HG02571 (cell line): ENCODE data around the gene MAP1S.

Experiments
- ATAC-seq: cut with Tn5 transposase; IDR thresholded peaks from one replicate; pipeline ENCODE4 v1.9.1; 2021; ENCODE audit warnings: mild to moderate bottlenecking, moderate library complexity; ENCODE audit not compliant: unreplicated experiment

MAP1S gene

DNA sequence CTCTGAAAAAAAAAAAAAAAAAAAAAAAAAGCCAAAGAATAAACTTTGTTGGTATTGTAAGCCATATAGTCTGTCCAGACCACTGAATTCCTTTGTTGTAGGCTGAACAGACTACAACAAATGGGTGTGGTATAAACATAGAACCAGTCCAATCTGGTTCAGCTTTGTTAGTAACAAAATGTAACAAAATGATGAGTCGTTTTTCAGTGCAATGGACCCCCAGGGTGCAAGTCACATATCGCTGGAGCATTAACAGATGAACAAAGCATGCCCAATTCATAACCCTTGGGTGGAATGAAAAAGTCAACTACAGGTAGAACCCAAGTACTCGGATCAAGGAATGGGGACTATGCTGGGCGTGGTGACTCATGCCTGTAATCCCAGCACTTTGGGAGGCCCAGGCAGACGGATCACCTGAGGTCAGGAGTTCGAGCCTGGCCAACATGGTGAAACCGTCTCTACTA is 18.4 kb downstream of the MAP1S start:
- ATAC-seq: no peak

DNA sequence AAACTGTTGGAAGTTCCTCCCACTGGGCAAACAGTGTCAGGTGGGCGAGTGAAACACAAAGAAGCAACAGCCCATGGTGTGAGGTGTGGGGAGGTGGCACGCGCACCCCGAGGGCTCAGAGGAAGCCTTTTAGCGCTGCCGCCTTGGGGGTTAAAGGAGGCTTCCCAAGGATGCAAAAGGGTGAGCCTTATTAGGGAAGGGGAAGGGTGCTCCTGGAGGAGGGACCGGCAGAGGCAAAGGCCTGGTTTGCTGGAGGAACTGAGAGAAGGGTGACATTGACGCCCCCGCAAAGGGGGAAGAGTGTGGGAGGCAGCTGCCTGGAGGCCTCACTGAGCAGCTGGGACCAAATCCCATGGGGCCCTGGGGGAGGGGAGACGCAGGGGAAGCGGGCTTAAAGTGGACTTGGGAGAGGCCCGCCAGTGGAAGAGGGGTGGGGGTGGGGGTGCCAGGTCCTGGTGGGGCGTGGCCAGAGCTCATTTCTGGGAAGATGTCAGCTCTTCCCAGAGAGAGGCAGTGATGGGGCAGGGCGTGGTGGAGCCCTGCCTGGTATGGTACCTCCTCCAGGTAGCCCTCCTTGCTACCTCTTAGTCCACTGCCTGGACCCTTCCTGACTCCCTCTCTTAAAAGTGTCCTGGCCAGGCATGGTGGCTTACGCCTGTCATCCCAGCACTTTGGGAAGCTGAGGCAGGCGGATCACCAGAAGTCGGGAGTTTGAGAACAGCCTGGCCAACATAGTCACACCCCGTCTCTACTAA is 20.0 kb downstream of the MAP1S start:
- ATAC-seq: peak; percentile 58

DNA sequence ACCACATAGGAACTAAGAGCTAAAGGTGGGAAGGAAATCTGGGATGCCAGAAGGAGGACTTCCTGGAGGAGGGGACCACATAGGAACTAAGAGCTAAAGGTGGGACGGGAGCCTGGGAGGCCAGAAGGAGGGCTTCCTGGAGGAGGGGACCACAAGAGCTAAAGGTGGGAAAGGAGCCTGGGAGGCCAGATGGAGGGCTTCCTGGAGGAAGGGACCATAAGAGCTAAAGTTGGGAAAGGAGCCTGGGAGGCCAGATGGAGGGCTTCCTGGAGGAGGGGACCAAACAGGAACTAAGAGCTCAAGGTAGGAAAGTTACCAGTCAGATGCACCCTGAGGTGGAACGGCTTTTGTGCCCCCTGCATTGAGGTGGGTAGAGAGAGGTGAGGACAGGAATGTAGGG is 22.2 kb downstream of the MAP1S start:
- no peak for ATAC-seq

DNA sequence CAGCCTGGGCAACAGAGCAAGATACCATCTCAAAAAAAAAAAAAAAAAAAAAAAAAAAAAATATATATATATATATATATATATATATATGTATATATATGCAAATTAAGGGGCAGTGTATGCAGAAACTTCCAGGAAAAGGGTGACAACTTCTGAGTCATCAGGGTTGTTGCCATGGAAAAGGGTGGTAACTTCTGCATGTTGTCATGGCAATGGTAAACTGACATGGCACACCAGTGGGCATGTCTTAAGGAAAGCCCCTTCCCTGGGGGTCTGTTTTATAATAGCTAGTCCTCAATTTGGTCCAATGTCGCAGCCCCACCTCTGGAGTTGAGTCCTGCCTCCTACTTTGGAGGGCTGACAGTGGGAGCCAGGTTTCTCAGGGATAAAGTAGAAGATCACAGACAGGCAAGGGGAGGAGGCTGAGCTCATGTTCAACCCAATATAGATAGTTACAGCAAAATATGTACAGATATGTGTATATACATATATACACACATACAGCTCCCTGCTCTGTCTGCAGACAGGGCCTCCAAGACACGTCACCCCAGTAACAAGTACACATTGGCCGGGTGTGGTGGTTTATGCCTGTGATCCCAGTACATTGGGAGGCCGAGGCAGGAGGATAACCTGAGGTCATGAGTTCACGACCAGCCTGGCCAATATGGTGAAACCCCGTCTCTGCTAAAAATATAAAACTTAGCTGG is 24.7 kb downstream of the MAP1S start:
- no peak for ATAC-seq

DNA sequence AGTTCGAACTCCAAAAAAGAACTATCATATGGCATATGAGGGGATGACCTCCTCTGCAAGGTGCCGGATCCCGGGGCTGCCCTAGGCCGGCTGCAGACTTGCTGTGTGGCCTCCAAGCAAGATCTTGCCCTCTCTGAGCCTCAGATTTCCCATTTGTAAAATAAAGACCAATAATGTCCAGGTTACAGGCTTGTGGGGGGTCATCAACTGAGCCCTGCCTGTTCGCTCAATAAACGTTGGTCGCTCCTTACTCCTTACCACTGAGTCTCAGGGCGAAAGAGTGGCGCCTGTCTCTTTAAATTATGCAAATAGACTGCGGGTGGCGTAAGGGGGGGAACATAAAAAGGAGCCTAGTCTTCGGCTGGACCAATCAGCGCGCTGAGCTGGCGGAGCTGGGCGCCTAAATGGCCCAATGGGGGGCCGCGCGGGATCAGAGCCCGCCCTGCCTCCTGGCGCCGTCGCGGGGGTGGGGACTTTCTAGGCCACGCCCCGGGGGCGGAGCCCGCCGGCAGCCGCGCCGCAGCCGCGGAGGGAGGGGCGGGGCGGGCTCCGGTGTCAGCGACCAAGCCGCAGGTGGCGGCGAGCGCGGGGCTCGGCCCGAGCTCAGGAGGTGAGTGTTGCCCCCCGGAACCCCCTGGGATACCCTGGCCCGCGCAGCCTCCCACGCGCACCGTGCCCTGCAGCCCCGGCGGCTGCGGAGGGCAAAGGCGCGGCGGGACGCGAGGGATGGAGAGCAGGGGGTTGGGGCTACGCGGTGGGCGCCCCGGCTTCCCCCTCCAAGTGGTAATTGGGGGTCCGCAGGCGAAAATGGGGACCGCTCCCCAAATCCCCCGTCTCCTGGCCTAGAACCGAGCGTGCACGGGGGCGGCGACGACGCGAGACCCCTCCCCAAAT is 28.2 kb downstream of the MAP1S start:
- peak; percentile 87 for ATAC-seq

DNA sequence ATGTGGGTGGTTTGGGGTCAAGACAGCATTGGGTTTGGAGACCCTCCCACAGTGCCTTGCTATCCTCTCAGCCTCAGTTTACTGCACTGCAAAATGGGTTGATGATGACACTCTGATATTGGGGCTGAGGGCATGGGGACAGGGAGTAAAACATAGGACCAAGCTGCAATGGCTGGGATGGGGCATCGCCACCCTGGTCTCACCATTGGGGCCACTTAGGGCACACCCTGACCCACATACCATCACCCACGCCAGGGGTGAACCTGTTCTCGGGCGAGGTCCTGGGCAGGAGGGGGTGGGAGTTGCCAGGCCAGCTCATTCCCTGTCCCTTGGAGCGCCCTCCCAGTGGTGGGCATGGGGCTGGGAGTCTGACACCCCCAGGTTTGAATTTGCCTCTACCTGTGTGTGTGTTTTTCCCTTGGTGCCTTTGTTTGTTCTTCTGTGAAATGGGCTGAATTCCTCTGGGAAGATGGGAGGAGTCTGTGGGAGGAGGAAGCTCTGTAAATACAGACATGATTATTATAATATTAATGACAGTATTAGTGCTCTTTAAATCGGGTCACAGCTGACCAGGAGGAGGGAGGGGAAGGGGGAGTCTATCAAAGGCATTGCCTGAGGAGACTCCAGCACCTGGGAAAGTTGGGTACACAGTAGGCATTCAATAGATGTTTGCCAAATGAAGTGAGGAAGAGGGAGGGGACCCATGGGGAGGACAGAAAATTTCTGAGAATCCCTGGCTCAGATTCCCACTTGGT is 29.8 kb downstream of the MAP1S start:
- no peak for ATAC-seq

DNA sequence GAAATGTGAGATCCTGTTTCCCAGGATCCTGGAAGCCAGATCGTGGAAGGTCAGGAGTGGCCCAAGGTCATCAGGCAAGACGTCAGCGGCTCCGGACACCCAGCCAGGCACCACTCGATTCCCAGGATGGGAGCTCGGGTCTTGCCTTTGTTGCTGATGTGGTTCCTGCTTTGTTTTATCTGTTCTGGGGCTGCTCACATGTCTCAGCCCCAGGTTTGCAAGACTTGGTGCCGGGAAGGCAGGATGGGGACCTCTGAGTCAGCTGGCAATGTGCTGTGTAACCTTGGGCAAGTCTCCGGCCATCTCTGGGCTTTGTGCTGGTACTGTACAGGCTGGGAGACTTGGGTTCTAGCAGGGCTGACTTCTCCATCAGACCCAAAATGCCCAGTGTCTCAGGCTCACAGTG is 30.6 kb downstream of the MAP1S start:
- ATAC-seq: no peak

DNA sequence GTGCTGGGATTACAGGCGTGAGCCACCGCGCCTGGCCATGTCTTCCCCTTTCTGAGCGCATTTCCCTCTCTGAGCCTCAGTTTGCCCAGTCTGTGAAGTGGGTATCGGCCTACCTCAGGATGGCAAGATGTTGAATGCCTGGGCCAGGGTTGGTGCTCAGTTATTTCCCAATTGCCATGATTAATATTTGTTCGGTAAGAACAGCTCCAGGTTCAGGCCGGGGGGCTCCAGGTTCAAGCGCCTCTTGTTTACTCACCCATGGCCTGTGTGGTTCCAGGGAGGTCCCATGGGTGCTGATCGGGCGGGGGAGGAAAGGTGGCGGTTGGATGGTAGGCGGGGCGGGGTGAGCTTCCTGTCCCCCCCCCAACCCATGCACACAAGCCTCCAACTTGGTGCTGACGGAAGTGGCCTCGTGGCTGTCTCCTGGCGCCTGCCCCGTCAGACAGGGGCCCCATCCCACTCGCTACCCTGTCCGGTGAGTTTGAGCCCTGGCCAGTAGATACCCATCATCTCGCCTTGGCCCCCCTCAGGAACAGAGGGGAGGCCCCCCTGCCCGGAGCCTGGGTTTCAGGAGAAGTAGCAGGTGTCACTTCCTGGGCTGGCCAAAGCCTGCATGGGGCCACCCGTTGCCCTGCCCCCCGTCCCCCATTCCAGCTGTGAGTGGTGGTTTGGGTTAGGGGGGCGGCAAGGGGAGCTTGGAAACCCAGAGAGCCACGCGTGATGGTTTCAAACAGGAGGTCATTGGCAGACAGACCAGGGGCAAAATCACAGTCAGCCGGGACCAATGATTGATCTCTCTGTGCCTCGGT is 32.0 kb downstream of the MAP1S start, which contains the start of gene FCHO1:
TSS of gene FCHO1 (plus strand) at position 375 of the 809 bp plus-strand sequence. CDS start 3,688 bp downstream, outside the sequence.
- ATAC-seq: no peak

DNA sequence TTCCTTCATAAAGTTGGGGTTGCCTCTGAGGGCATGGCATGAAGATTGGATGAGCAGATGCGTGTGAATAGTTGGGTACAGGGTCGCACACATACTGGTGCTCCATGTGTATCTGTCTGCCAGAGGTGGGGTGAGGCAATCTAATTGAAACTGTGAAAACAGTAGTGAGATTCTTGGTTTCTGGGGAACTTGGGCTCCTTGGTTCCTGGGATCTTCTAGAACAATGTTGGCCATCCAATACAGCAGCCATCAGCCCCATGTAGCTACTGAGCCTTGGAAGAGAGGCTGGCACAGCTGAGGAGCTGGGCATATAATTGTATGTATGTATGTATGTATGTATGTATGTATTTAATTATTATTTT is 32.6 kb downstream of the MAP1S start:
- no peak for ATAC-seq

DNA sequence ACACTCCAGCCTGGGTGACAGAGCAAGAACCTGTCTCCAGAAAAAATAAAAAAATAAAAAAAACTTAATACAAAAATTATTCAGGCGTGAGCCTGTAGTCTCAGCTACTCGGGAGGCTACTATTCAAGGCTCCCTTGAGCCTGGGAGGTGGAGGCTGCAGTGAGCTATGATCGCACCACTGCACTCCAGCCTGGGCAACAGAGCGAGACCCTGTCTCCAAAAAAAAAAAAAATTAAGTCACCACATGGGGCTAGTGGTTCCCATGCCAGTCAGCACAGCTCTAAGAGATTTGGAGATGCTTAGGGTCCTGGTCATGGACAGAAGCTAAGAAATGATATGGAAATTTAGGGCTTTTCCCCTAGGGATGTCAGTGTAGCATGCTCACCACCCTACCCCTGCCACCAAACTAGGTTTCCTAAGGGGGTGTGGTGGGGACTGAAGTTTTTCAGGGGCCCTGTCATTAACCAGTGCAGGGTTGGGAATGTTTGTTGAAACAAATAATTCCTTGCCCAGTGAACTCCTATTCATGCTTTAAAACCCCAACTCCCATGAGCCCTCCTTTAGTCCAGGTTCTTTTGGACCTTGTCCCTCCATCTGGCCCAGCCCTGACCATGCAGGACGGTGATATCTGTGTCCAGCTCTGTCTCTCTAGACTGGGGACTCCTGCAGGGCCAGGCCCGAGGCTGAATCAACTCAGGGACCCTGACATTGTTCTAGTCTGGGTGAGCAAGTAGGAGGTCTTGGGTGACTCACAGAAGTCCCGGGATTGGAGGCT is 33.8 kb downstream of the MAP1S start:
- ATAC-seq: no peak

DNA sequence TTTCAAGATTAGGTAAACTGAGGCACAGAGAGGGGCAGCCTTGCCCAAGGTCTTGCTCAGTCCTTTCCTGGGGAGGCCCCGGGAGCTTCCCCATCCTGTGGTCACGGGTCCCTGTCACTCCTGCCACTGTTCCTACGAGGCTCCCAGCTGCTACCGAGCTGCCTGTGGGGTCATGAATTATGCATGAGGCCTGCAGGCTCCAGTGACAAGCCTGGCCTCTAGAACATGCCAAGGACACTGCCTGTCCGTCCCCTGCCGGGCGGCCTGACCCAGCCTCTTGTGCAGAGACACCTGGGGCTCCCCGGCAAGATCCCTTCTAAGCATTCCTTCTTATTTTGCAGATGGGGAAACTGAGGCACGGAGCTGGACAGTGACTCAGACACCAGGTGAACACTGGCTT is 34.7 kb downstream of the MAP1S start:
- no peak for ATAC-seq

DNA sequence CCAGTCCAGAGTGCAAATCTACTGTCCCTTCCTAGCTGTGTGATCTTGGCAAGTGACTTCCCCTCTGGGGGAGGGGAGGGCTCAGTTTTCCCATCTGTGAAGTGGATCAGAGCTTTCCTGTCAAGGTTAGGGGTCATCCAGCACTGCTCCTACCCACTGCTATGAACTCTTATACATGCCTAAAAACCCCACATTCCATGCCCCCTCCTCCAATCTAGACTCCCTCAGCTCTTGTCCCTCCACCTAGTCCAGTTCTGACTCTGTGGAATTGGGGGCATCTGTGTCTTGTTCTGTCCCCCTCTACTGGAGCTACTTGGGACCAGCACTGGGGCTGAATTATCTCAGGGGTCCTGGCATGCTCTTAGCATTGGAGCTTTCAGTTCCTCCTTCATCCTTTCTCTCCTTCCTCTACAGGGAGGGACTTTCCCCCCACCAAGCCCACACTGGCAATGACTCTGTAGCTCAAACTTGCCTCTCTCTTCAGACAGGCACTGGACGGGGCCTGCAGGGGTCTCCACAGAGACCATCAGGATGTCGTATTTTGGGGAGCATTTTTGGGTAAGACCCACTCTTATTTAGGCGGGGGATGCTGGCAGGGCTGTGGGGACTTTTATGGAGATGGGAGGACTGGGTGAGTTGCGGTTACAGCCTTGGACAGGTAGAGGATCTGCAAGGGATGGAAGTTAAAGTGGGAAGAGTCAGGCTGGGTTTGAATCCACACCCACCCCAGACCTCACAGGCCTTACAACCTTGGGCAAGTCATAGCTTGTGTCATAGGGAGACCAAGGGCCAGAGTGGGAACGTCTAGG is 35.6 kb downstream of the MAP1S start:
- ATAC-seq: peak; percentile 45

DNA sequence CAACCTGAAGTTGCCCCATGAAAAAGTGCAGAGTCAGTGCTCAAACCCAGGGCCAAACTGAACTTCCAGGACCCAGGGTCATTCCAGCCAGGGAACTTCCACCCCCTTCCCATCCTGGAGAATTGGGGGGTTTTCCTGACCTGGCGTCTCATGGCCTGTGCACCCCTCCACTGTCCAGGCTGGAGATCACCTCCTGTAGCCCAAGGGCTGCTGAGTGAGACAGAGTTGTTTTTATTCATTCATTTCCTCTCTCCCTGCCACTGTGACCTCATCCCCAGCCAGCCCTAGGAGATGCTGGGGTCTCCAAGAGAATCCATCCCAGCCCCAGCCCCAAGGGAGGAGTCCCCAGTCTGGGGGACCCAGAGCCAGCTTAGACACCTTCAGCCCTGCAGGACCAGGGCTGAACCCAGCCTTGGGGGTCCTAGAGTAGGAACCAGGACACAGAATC is 36.2 kb downstream of the MAP1S start:
- ATAC-seq: no peak

DNA sequence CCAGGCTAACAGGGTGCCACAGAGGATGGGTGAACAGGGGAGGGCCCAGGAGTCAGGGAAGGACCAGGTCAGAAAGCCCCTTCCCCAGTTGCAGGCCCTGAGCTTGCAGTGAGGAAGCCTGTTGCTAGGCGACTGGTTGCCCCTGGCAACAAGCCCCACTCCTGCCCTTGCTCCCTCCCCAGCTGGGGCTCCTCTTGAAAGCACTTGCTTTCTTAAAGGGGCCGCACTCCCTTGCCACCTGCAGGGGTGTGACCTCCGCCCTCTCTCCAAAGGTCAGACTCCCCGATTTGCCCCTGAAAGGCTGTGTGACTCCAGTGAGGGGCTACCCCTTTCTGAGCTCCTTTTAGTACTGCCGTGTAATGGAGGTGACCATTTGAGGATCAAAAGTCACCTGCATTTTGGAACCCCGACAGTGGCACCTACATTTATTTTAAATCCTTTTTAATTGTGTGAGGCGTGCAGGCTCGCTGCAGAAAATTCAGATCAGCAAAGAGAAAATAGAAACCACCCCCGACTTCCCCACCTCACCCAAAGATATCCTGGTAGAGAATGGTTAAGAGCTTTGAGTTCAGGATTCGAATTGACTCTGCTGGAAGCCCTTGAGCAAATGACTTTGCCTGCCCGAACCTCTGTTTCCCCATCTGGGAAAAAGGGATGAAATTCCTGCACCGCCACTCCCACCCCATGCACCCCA is 36.8 kb downstream of the MAP1S start:
- no peak for ATAC-seq

DNA sequence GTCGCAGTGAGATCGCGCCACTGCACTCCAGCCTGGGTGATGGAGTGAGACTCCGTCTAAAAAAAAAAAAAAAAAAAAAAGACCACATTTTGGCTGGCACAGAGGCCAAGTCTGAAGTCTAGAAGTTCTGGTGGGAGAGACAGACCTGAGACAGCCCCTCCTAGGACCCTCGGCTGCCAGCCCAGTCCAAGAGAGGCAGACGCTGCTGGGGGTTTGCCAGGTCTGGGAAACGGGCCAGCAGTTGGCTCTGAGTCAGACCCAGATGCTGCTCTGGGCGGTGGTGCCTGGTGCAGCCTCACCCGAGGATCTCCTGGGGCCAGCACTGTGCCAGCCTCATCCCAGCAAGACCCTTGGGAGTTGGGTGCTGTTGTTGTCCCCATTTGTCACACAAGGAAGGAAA is 37.8 kb downstream of the MAP1S start:
- ATAC-seq: no peak

DNA sequence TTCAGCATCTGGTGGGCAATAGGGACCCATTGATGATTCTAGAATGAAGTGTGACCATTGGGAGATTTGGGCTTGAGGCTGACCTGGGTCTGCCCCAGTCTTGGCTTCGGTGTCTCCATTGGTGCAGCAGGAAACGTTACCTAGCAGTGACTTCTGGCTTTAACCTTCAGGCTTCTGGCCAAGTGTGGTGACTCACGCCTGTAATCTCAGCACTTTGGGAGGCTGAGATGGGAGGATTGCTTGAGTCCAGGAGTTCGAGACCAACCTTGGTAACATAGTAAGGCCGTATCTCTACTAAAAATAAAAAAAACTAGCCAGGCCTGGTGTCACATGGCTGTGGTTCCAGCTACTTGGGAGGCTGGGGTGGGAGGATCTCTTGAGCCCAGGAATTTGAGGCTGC is 39.2 kb downstream of the MAP1S start:
- ATAC-seq: no peak

DNA sequence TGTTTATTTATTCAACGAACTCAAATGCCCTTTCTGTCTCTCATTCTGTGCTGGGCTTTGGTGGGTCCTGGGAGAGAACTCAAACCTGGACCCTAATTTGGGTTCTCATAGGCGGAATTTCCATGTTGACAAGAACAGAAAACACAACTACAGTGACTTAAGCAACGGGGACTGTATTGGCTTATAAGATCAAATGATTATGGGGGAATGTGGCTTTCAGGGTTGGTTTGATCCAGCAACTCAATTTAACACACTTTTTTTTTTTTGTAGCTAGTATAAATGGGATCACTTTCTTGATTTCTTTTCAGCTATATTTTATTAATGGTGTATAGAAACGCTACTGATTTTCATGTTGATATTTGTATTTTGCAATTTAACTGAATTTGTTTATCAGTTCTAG is 41.9 kb downstream of the MAP1S start:
- no peak for ATAC-seq
